Activated T-cell treated with anti-CD3 and anti-CD28 coated beads, Interleukin-2, amount 50 U/mL, for 4 hours (primary cell): ENCODE data around the gene EMX1. TPM values are rescaled to one million over a fixed set of nuclear protein-coding genes. Genes with fewer than 3 reads are reported as not detected.

ENCODE experiments used
- ATAC-seq, 2 donors: fragments of 200-7000 bp; cut with Tn5 transposase; one replicate each; pipeline ENCODE4 v1.10.0; 2021
- DNase-seq: peaks from one replicate; pipeline ENCODE4 v3.0.0-alpha.2; 2020
- H3K27me3 Mint-ChIP-seq: one replicate; pipeline ENCODE4 v1.8.0; 2021; ENCODE audit warnings: low read depth, mixed read lengths
- H3K36me3 Mint-ChIP-seq: one replicate; pipeline ENCODE4 v1.8.0; 2022; ENCODE audit warnings: mixed read lengths; ENCODE audit not compliant: insufficient read depth
- H3K4me1 Mint-ChIP-seq: one replicate; pipeline ENCODE4 v1.8.0; 2021; ENCODE audit warnings: low read depth, mixed read lengths
- H3K4me3 Mint-ChIP-seq: one replicate; pipeline ENCODE4 v1.8.0; 2021; ENCODE audit warnings: mild to moderate bottlenecking, moderate library complexity, mixed read lengths
- H3K9me3 Mint-ChIP-seq: one replicate; pipeline ENCODE4 v1.8.0; 2021; ENCODE audit warnings: mixed read lengths
- total RNA-seq, 3 donors: library from RNA; stranded (reverse); gene quantifications; one replicate each; pipeline ENCODE4 v1.2.1, GENCODE V29; 2021

The EMX1 gene
- total RNA-seq, 3 donors from 2014 or later: 0.08 TPM; not detected in 2

GRCh38 chr2:72938455-72938854 is 21.1 kb downstream of the EMX1 start:
- no peak for DNase-seq
- Mint-ChIP-seq H3K4me1 (no peaks in the 10 kb centered on the region), H3K27me3 (peaks cover 19% of the 10 kb centered on the region), H3K4me3 (no peak overlapping the region), H3K36me3 (no peaks in the 10 kb centered on the region), H3K9me3 (no peaks in the 10 kb centered on the region)
- ATAC-seq: no peak

GRCh38 chr2:72940361-72940760 is 23.0 kb downstream of the EMX1 start:
- DNase-seq: no peak
- H3K36me3 Mint-ChIP-seq: no peaks in the 10 kb centered on the region
- H3K4me3 Mint-ChIP-seq: no peak overlapping the region
- H3K27me3 Mint-ChIP-seq: peaks cover 10% of the 10 kb centered on the region
- no peaks in the 10 kb centered on the region for H3K4me1 Mint-ChIP-seq
- H3K9me3 Mint-ChIP-seq: no peaks in the 10 kb centered on the region
- no peak for ATAC-seq

- Mint-ChIP-seq H3K4me3 (no peak overlapping the region), H3K9me3 (no peaks in the 10 kb centered on the region), H3K36me3 (no peaks in the 10 kb centered on the region), H3K4me1 (no peaks in the 10 kb centered on the region), H3K27me3 (peaks cover 9% of the 10 kb centered on the region)
- ATAC-seq (no peak), DNase-seq (no peak)
Observed at GRCh38 chr2:72940786-72941185, 23.5 kb downstream of the EMX1 start.

- ATAC-seq (no peak), DNase-seq (no peak)
Observed at GRCh38 chr2:72942293-72942692, 25.0 kb downstream of the EMX1 start.

GRCh38 chr2:72942881-72943418 is 25.6 kb downstream of the EMX1 start:
- ATAC-seq (no peak), DNase-seq (no peak)
- Mint-ChIP-seq H3K27me3 (peaks cover 5% of the 10 kb centered on the region), H3K4me3 (no peak overlapping the region), H3K36me3 (no peaks in the 10 kb centered on the region), H3K9me3 (no peaks in the 10 kb centered on the region), H3K4me1 (no peaks in the 10 kb centered on the region)

More at GRCh38 chr2:72942293-72942692, 25.0 kb downstream of the EMX1 start:
- H3K27me3 Mint-ChIP-seq: peaks cover 5% of the 10 kb centered on the region
- H3K36me3 Mint-ChIP-seq: no peaks in the 10 kb centered on the region
- no peak overlapping the region for H3K4me3 Mint-ChIP-seq
- no peaks in the 10 kb centered on the region for H3K9me3 Mint-ChIP-seq
- no peaks in the 10 kb centered on the region for H3K4me1 Mint-ChIP-seq

- Mint-ChIP-seq H3K27me3 (peaks cover 4% of the 10 kb centered on the region), H3K36me3 (no peaks in the 10 kb centered on the region), H3K4me3 (no peak overlapping the region), H3K4me1 (no peaks in the 10 kb centered on the region), H3K9me3 (no peaks in the 10 kb centered on the region)
- DNase-seq (no peak), ATAC-seq (no peak)
Observed at GRCh38 chr2:72943540-72944395, 26.4 kb downstream of the EMX1 start.

- H3K9me3 Mint-ChIP-seq: no peaks in the 10 kb centered on the region
- H3K36me3 Mint-ChIP-seq: no peaks in the 10 kb centered on the region
- H3K4me3 Mint-ChIP-seq: no peak overlapping the region
- no peaks in the 10 kb centered on the region for H3K4me1 Mint-ChIP-seq
- ATAC-seq: no peak
- H3K27me3 Mint-ChIP-seq: no peaks in the 10 kb centered on the region
- DNase-seq: no peak
Observed at GRCh38 chr2:72944804-72945449, 27.6 kb downstream of the EMX1 start.

- no peak for DNase-seq
- no peaks in the 10 kb centered on the region for H3K36me3 Mint-ChIP-seq
Observed at GRCh38 chr2:72945450-72946019, 28.2 kb downstream of the EMX1 start.

GRCh38 chr2:72946466-72946865 is 29.1 kb downstream of the EMX1 start:
- ATAC-seq (no peak), DNase-seq (no peak)
- H3K9me3 Mint-ChIP-seq: no peaks in the 10 kb centered on the region
- H3K4me1 Mint-ChIP-seq: no peaks in the 10 kb centered on the region
- H3K36me3 Mint-ChIP-seq: no peaks in the 10 kb centered on the region
- no peak overlapping the region for H3K4me3 Mint-ChIP-seq
- H3K27me3 Mint-ChIP-seq: no peaks in the 10 kb centered on the region

More at GRCh38 chr2:72945450-72946019, 28.2 kb downstream of the EMX1 start:
- no peaks in the 10 kb centered on the region for H3K4me1 Mint-ChIP-seq
- no peak overlapping the region for H3K4me3 Mint-ChIP-seq
- H3K9me3 Mint-ChIP-seq: no peaks in the 10 kb centered on the region
- no peak for ATAC-seq
- H3K27me3 Mint-ChIP-seq: no peaks in the 10 kb centered on the region

- H3K27me3 Mint-ChIP-seq: no peaks in the 10 kb centered on the region
- no peaks in the 10 kb centered on the region for H3K36me3 Mint-ChIP-seq
- DNase-seq (no peak), ATAC-seq (no peak)
- no peak overlapping the region for H3K4me3 Mint-ChIP-seq
- H3K4me1 Mint-ChIP-seq: no peaks in the 10 kb centered on the region
- no peaks in the 10 kb centered on the region for H3K9me3 Mint-ChIP-seq
Observed at GRCh38 chr2:72947952-72948830, 30.9 kb downstream of the EMX1 start.

- ATAC-seq: no peak
- H3K27me3 Mint-ChIP-seq: no peaks in the 10 kb centered on the region
Observed at GRCh38 chr2:72949045-72949444, 31.7 kb downstream of the EMX1 start.

GRCh38 chr2:72949642-72950041 is 32.3 kb downstream of the EMX1 start:
- ATAC-seq (no peak), DNase-seq (no peak)
- peaks cover 12% of the 10 kb centered on the region for H3K4me1 Mint-ChIP-seq
- no peak overlapping the region for H3K4me3 Mint-ChIP-seq
- H3K27me3 Mint-ChIP-seq: no peaks in the 10 kb centered on the region
- H3K36me3 Mint-ChIP-seq: no peaks in the 10 kb centered on the region
- no peaks in the 10 kb centered on the region for H3K9me3 Mint-ChIP-seq

More at GRCh38 chr2:72949045-72949444, 31.7 kb downstream of the EMX1 start:
- H3K4me3 Mint-ChIP-seq: no peak overlapping the region
- DNase-seq: no peak
- H3K4me1 Mint-ChIP-seq: peaks cover 7% of the 10 kb centered on the region
- no peaks in the 10 kb centered on the region for H3K36me3 Mint-ChIP-seq
- no peaks in the 10 kb centered on the region for H3K9me3 Mint-ChIP-seq

- ATAC-seq (no peak), DNase-seq (no peak)
- Mint-ChIP-seq H3K27me3 (no peaks in the 10 kb centered on the region), H3K36me3 (no peaks in the 10 kb centered on the region), H3K9me3 (no peaks in the 10 kb centered on the region), H3K4me1 (peaks cover 16% of the 10 kb centered on the region), H3K4me3 (no peak overlapping the region)
Observed at GRCh38 chr2:72950558-72951255, 33.4 kb downstream of the EMX1 start.
